Vagina (tissue), 2 donors: ENCODE data around the gene NEUROG2.

ENCODE experiments used
- POLR2A ChIP-seq, 2 donors: fragments of 450-650 bp; IDR thresholded peaks; one replicate each; pipeline ENCODE4 v1.6.1; 2017; ENCODE audit warnings: antibody characterized with exemption in 2 of 2, mild to moderate bottlenecking in 2 of 2, moderate library complexity in 2 of 2
- TF ChIP-seq, protein P1 (sequence below), 3 experiments: fragments of 450-650 bp in 2 of 3; fragments of 200-600 bp in 1 of 3; sonication (generic) in 1 of 3; IDR thresholded peaks; one replicate each; pipeline ENCODE4 v1.5.1; 2017 to 2019; ENCODE audit warnings: antibody characterized with exemption in 3 of 3, mild to moderate bottlenecking in 2 of 3, moderate library complexity in 2 of 3

DNA sequence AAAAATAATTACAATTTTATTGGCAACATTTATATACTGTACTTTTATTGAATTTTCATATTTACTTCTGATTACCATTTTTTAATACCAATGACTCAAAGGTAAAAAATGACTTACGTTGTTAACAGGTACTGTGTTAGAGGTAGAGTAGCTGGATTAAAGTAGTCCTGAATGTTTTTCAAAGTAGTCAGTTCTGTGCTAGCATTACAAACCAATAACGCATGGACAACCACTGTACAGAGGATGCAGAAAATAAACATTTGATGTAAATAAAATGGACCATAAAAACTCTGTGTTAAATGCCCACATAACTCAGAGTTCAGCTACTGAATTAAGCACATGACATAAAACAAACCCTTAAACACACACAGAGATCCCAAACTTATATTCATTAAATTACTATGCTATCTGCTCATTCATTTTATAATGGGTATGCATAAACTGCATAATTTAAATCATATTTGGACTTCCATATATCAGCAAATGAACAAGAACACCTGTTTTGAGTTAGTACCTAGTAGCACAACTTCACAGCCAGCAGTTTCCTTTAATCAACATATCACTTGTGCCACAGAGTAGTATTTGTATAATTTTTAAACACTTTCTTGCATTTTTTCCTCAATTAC lies 46.4 kb upstream of the NEUROG2 start:
- TF ChIP-seq, protein P1, sequence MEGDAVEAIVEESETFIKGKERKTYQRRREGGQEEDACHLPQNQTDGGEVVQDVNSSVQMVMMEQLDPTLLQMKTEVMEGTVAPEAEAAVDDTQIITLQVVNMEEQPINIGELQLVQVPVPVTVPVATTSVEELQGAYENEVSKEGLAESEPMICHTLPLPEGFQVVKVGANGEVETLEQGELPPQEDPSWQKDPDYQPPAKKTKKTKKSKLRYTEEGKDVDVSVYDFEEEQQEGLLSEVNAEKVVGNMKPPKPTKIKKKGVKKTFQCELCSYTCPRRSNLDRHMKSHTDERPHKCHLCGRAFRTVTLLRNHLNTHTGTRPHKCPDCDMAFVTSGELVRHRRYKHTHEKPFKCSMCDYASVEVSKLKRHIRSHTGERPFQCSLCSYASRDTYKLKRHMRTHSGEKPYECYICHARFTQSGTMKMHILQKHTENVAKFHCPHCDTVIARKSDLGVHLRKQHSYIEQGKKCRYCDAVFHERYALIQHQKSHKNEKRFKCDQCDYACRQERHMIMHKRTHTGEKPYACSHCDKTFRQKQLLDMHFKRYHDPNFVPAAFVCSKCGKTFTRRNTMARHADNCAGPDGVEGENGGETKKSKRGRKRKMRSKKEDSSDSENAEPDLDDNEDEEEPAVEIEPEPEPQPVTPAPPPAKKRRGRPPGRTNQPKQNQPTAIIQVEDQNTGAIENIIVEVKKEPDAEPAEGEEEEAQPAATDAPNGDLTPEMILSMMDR (IDR thresholded peaks at IDR 0.05) = no peak
- no peak for TF ChIP-seq POLR2A (IDR thresholded peaks at IDR 0.05)
